Nephron progenitor cell (in vitro differentiated cells): Measurements from ENCODE around the gene AMOTL1.

Experiments used
- DNase-seq: peaks from one replicate; pipeline ENCODE4 v3.0.0; 2021
- H3K27ac Mint-ChIP-seq: 2 replicates; pipeline ENCODE4 v1.8.0; 2021; ENCODE audit warnings: mild to moderate bottlenecking, moderate library complexity, mixed read lengths
- H3K27me3 Mint-ChIP-seq: 2 replicates; pipeline ENCODE4 v1.8.0; 2021; ENCODE audit warnings: mild to moderate bottlenecking, low read depth, mixed read lengths; ENCODE audit not compliant: poor library complexity
- H3K36me3 Mint-ChIP-seq: 2 replicates; pipeline ENCODE4 v1.8.0; 2021; ENCODE audit warnings: low read depth, mixed read lengths
- H3K4me1 Mint-ChIP-seq: 2 replicates; pipeline ENCODE4 v1.8.0; 2021; ENCODE audit warnings: mixed read lengths
- H3K4me3 Mint-ChIP-seq: 2 replicates; pipeline ENCODE4 v1.8.0; 2021; ENCODE audit warnings: mild to moderate bottlenecking, moderate library complexity, mixed read lengths
- H3K9me3 Mint-ChIP-seq: 2 replicates; pipeline ENCODE4 v1.8.0; 2021; ENCODE audit warnings: mild to moderate bottlenecking, moderate library complexity, mixed read lengths
- TF ChIP-seq, protein P1 (sequence below): fragments of 200-600 bp; sonication (generic); IDR thresholded peaks from 2 replicates; pipeline ENCODE4 v1.5.0; 2021; ENCODE audit warnings: antibody characterized with exemption

AMOTL1 gene

DNA sequence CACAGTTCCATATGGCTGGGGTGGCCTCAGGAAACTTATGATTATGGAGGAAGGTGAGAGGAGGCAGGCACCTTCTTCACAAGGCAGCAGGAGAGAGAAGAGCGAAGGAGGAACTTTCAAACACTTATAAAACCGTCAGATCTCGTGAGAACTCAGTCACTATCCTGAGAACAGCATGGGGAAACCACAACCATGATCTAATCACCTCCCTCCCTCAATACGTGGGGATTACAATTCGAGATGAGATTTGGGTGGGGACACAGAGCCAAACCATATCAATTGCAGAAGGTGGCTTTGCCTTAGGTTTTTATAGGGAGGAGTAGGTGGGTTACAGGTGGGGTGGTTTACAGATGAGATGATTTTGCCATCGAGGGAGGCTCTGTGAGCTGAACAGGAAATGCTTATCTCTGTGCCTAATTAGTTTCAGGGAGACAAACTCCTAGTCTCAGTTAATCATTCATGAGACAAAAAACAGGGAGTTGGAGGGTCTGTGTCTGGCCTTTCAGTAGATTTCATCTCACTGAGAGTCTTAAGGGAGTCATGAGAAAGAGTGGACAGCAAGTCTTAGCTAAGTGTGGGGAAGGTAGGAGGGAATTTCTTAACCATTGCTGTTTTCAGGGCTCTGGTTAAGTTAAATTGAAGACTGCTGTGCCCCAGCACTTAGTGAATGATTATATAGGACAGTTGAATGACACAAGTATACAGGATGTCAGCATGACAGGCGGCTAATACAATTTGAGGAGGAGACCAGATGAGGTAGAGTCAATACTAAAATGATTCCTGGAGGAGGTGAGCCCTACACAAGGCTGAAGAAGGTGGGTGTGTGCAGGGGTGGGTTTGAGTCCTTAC is 157.5 kb downstream of the AMOTL1 start:
- Mint-ChIP-seq H3K4me1 (peaks cover 38% of the 10 kb centered on the region), H3K36me3 (no peaks in the 10 kb centered on the region), H3K4me3 (no peak overlapping the region), H3K27ac (peak overlapping the region; percentile 19), H3K9me3 (no peaks in the 10 kb centered on the region), H3K27me3 (peaks cover 3% of the 10 kb centered on the region)
- TF ChIP-seq, protein P1, sequence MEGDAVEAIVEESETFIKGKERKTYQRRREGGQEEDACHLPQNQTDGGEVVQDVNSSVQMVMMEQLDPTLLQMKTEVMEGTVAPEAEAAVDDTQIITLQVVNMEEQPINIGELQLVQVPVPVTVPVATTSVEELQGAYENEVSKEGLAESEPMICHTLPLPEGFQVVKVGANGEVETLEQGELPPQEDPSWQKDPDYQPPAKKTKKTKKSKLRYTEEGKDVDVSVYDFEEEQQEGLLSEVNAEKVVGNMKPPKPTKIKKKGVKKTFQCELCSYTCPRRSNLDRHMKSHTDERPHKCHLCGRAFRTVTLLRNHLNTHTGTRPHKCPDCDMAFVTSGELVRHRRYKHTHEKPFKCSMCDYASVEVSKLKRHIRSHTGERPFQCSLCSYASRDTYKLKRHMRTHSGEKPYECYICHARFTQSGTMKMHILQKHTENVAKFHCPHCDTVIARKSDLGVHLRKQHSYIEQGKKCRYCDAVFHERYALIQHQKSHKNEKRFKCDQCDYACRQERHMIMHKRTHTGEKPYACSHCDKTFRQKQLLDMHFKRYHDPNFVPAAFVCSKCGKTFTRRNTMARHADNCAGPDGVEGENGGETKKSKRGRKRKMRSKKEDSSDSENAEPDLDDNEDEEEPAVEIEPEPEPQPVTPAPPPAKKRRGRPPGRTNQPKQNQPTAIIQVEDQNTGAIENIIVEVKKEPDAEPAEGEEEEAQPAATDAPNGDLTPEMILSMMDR, result no peak
- DNase-seq, result no peak

DNA sequence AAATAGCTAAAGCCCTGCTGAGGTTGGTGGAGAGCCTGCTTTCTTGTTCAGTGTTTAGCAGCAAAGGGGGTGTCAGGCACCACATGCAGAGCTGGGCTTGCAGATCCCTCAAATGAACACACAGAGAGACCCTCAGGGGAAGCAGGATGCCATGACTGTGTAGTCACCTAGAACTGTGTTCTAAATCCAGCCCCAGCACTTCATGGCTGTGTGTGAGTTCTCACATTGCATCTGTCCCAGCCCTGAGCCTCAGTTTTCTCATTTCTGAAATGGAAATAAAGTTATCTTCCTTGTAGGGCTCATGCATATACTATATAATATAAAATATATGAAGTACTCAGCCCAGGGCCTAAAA is 158.1 kb downstream of the AMOTL1 start:
- no peaks in the 10 kb centered on the region for H3K9me3 Mint-ChIP-seq
- peaks cover 38% of the 10 kb centered on the region for H3K4me1 Mint-ChIP-seq
- peaks cover 3% of the 10 kb centered on the region for H3K27me3 Mint-ChIP-seq
- H3K36me3 Mint-ChIP-seq, result no peaks in the 10 kb centered on the region
- H3K4me3 Mint-ChIP-seq, result no peak overlapping the region
- peak overlapping the region; percentile 92 for H3K27ac Mint-ChIP-seq
- no peak for DNase-seq
- TF ChIP-seq, protein P1, result no peak
